ENCODE measurements around the gene TRIM58. TPM values are rescaled to one million over a fixed set of nuclear protein-coding genes. Genes with fewer than 3 reads are reported as not detected.

TRIM58 gene, protein sequence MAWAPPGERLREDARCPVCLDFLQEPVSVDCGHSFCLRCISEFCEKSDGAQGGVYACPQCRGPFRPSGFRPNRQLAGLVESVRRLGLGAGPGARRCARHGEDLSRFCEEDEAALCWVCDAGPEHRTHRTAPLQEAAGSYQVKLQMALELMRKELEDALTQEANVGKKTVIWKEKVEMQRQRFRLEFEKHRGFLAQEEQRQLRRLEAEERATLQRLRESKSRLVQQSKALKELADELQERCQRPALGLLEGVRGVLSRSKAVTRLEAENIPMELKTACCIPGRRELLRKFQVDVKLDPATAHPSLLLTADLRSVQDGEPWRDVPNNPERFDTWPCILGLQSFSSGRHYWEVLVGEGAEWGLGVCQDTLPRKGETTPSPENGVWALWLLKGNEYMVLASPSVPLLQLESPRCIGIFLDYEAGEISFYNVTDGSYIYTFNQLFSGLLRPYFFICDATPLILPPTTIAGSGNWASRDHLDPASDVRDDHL
- polyA plus RNA-seq (2013, experiment 1 of 2; ENCODE audit: insufficient read length), result 0.04 TPM
- polyA plus RNA-seq (2013, experiment 2 of 2; ENCODE audit: insufficient read length), result 0.21 TPM

GRCh38 chr1:247857069-247857984 lies at the start of gene TRIM58:
TSS of gene TRIM58 (plus strand) at chr1:247857187. CDS start at chr1:247857247, 60 bp downstream.
- no peak for DNase-seq

DNA sequence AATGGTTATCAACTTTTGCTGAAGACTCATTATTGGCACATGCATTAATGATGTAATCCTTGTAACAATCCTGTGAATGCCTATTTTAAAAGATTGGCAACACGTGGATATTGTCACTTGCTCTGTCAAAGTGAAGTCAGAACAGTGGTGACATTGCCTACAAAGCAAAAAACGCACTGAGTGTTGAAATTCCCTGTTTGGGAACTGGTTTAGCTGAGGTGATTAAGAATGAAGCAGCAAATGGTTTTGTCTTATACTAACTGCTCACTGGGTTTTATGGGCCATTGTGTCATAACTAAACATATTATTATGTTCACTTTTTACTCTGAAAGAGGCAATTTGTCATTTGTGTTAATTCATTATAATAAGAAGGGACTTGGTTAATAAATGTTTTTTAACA lies 44.4 kb upstream of the TRIM58 start:
- no peak for DNase-seq

GRCh38 chr1:247822060-247822459 lies 34.9 kb upstream of the TRIM58 start:
- DNase-seq, result no peak

- DNase-seq, result no peak
These were observed 33.0 kb upstream of the TRIM58 start, which contains the start of gene OR14A16 for GRCh38 chr1:247824023-247824422. TSS of gene OR14A16 (minus strand) at chr1:247824119. CDS start at chr1:247815729, 8,390 bp downstream.

GRCh38 chr1:247825362-247825761 lies 31.6 kb upstream of the TRIM58 start:
- DNase-seq, result no peak

DNA sequence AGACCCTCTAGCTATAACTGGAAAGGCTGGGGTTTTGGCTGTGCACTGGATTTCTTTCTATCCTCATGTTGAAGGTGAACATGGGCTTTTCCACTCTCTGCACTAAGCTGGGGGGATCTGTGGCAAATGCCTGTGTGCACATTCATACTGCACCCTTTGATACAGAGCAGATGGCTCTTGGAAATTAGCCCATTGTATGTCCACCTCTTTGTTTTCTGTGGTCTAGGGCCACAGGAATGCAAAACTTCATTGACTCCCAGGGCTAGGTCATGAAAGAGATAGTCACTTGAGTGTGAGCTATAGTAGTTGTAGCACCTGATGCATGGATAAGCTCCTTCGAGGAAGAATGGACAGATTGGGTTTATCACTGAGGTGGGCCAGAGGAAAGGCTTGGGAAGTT lies 27.3 kb upstream of the TRIM58 start:
- DNase-seq, result no peak

DNA sequence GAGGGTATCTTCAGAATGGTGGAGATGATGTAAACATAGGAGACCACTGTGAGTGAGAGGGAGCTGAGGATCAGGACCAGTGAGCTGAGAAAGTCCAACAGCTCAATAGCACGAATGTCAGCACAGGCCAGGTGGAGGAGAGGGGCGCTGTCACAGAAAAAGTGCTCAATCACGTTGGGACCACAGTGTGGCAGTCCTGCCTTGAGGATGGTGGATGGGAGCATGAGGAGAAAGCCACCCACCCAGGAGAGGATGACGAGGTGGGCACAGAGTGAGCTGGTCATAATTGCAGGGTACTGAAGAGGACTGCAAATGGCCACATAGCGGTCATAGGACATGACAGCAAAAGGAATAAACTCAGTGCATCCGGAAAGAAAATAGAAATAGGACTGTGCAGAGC lies 23.4 kb upstream of the TRIM58 start:
- DNase-seq, result no peak

DNA sequence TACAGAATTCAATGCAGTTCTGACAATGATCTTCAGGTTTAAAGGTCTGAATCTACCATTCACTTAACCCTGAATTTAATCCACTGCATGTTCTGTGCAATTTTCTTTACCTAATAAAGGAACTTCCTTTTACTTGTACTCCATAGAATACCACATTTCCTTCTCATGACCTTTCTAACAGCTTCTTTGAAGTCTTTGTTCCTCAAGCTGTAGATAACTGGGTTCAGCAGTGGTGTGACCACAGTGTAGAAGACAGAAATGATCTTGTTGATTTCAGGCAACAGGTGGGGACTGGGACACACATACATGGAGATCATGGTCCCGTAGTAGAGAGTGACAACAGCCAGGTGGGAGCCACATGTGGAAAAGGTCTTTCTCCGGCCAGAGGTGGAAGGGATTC lies 16.2 kb upstream of the TRIM58 start:
- DNase-seq, result no peak

GRCh38 chr1:247841796-247842195 lies 15.2 kb upstream of the TRIM58 start, which contains the start of gene OR11L1:
TSS of gene OR11L1 (minus strand) at chr1:247841896. CDS start at chr1:247841896, 0 bp downstream.
- DNase-seq, result no peak

GRCh38 chr1:247843411-247843810 lies 13.6 kb upstream of the TRIM58 start:
- DNase-seq, result no peak

DNA sequence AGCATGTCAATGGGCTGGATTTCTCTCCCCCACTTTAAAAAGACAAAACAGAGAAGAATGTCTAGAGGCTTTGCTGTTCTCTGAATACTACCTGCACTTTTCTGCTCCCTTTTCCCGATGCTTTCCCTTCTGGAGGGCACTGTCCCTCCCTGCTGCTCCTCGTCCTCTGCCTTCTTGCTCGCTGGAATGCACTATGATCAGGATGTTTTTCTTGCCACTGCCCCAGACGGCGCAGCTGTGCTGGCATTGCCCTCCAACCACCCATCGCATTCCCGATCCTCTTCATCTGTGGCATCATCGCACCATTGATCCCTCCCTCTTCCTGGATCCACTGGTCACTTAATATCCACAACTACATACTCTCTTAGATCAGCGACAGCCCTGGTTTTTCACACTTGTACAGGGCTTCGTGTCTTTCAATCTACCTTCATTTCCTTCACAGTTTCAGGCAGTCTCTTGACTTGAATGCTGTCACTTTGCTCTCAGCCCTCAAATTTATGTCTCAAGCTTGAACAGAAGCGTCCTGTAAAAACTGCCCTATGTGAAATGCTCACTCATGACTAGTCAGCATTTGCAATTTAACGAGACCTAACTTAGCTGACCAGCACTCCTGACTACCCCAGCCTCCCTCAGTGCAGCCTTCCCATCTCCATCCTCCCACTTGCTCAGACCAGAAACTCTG lies 11.8 kb upstream of the TRIM58 start:
- no peak for DNase-seq

DNA sequence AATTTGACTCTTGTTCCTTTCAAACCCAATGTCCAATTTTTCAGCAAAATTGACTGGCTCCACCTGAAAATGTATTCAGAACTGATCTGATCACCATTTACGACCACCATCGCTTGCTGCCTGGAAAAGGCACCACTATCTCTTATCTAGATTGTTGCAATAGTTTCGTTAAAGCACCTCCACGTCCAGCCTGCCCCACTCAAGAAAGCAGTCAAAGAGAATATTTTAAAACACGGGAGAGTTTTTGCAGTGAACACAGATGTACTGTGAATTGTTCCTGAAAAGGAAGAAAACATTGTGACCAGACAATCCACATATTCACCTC lies 11.3 kb upstream of the TRIM58 start:
- no peak for DNase-seq

GRCh38 chr1:247848346-247848745 lies 8.6 kb upstream of the TRIM58 start:
- DNase-seq, result no peak

GRCh38 chr1:247849616-247850015 lies 7.4 kb upstream of the TRIM58 start:
- no peak for DNase-seq

- DNase-seq, result no peak
These were observed 2.0 kb upstream of the TRIM58 start for GRCh38 chr1:247854899-247855545.

DNA sequence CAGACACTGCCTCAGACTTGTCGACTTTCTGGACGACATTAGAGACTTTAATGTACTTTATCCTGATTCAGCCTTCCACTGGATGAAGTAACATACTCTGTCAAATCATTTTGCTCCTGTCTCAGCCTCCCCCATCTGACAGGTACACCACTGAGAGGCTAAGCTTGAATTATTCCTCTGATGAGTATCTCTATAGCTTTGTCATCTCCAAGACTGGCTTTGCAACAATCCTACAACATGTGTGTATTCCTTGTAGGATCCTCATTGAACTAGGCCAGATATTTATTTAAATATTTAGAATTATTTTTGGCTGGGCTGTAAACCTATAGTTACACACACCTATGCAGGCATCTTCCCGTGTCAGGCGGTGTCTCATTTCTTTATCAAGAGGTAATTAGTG lies 1.1 kb upstream of the TRIM58 start:
- DNase-seq, result no peak

DNA sequence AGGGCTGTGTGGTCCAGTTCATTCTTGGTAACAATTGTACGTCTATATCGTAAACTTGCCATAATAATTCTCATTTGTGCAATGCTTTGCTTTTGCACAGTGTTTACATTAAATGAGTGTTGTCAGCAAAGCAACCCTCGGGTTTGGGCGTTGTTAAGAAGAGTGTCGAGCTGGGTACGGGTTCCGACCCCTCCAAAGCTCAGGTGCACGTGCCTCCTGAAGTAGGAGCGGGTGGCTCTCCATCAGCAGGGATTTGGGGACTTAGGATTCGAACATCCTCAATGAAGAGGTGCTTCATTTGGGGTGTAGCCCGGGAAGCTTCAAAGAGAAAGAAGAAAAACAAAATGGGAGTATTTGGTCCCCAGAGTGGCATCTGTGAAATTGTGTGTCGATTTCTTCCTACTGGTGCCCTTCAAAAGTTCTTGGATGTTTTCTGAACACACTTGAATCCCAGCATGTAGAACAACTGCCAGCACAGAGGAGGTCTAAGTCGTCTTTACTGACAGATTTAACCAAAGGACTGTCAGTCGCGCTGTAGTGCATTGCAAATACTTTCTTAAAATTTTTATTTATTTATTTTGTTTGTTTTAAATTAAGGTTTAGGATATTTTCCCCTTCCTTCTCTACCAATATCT lies 1.1 kb downstream of the TRIM58 start:
- no peak for DNase-seq

DNA sequence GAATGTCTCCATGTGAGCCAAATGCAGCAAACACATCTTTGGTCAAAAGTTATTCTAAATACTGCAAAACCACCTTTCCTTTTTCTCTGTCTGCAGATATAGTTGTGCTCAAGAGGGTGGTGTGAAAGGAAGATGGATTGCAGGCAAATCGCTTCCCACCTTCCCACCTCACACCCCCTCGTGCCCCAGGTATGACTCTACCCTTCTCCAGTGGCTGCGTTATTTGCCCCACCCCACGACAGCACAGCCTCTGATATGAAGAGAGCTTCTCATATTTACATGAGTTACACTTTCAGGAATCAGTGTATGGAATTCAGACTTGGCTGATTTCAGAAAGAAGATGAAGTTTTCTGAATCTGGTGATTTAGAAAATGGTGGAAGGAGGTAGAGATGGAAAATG lies 5.8 kb downstream of the TRIM58 start:
- no peak for DNase-seq

GRCh38 chr1:247864644-247865043 lies 7.7 kb downstream of the TRIM58 start:
- DNase-seq, result no peak

DNA sequence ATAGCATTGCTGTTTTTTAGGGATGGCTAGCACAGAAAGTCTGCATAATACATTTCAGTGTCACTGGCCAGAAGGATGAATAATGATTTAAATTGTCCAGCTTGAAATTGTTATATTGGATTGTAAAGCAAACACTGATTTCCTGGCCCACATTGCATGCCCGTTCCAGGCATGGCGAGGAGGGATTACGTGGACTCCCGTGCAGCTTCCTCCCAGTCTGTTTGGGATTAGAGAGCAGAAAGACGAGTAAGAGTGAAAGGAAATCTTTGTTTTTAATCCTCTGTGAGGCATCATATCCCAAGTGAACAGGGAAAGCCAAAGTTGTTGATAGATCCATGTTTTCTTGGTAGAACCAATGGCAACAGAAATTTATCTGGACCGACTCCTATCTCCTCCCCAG lies 8.4 kb downstream of the TRIM58 start:
- DNase-seq, result no peak

DNA sequence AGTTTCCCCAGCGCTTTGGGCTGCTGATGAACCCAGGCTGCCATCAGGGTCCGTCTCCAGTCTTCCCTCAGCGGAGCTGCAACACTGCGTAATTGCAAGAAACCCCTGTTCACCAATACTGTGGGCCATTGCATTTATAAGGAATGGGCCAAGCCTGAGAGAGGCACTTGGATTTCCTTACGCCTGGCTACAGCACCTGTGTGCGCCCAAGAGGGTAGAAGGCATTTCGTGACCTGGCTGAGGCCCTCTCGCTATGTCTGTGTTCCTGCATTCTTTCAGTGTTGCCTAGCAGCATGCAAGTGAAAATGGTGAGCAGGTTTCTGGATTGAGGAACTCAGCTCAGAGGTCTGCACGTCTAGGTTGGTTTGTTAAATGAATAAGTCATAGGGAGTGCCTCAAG lies 26.4 kb downstream of the TRIM58 start:
- DNase-seq, result no peak
